ENCODE data around the gene GTPBP1. TPM values are rescaled to one million over a fixed set of nuclear protein-coding genes. Genes with fewer than 3 reads are reported as not detected.

Gene GTPBP1
- polyA plus RNA-seq, 2 donors: 12.5 to 19.4 TPM

DNA sequence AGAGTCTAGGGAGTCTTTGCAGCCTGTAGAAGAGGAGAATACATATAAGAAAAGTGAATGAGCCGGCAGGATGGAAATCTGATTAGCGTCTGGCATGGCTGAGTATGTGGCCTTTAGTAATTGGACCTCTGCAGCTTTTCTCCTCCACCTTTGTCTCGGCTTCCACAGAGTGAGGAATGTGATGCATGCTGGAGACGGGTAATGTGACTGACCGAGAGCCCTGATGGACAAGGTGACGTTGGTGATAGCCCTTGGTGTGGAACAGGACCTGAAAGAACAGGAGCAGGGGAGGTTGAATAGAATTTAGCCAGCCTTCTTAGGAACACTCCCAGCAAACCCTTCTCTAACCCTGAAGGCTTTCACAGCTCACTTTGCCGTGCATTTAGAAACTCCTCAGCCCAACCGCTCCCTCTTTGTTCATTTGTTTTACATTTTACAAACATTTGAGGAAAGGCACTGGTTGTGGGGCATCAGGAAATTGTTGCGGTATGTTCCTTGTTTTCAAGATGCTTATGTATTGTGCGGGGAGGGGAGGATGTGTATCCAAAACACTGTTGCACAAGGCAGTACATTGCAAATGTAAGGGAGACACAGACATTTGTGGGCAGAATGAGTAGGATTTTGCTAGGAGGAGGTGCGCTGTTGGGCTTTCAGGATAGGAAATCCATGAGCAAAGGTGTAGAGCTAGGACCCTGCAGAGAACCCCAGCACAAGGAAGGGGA is 6.9 kb downstream of the GTPBP1 start:
- 86 to 91% methylated on average over 11 of the region's 11 CpGs for WGBS, 2 donors
- Histone ChIP-seq H3K4me1 (ENCODE audit: control insufficient read depth in 2 of 2, insufficient read depth in 2 of 2, low read length in 1 of 2) (peaks cover 5 to 20% of the 10 kb centered on the region in 2 donors), H3K4me3 (ENCODE audit: low read depth in 1 of 2, low read length in 2 of 2) (no peak overlapping the region), H3K27me3 (ENCODE audit: control insufficient read depth in 1 of 2, insufficient read depth in 2 of 2, low read length in 2 of 2) (no peaks in the 10 kb centered on the region), H3K36me3 (ENCODE audit: control insufficient read depth in 2 of 2, insufficient read depth in 2 of 2, low read length in 1 of 2) (peaks cover 14 to 28% of the 10 kb centered on the region in 2 donors), H3K9me3 (ENCODE audit: control insufficient read depth in 2 of 2, insufficient read depth in 1 of 2, low read depth in 1 of 2, low read length in 1 of 2) (no peaks in the 10 kb centered on the region), H3K27ac (ENCODE audit: low read depth in 2 of 2, low read length in 1 of 2) (no peak overlapping the region)

DNA sequence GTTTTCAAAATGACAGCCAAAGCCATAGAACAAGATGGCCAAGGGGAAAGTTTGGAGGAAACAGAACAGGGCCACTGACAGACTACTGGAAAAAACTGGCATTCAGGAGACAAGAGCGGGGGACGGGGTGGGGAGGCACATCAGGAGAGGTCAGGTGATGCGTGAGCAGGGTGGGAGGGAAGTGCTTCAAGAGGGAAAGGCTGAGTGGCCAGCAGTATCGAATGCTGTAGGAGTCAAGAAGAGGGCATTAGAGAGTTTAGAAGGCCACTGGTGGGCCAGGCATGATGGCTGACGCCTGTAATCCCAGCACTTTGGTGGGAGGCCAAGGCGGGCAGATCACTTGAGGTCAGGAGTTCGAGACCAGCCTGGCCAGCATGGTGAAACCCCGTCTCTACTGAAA is 8.2 kb downstream of the GTPBP1 start:
- Histone ChIP-seq H3K27ac (ENCODE audit: low read depth in 2 of 2, low read length in 1 of 2) (no peak overlapping the region), H3K27me3 (ENCODE audit: control insufficient read depth in 1 of 2, insufficient read depth in 2 of 2, low read length in 2 of 2) (no peaks in the 10 kb centered on the region), H3K36me3 (ENCODE audit: control insufficient read depth in 2 of 2, insufficient read depth in 2 of 2, low read length in 1 of 2) (peaks cover 11 to 28% of the 10 kb centered on the region in 2 donors), H3K9me3 (ENCODE audit: control insufficient read depth in 2 of 2, insufficient read depth in 1 of 2, low read depth in 1 of 2, low read length in 1 of 2) (no peaks in the 10 kb centered on the region), H3K4me1 (ENCODE audit: control insufficient read depth in 2 of 2, insufficient read depth in 2 of 2, low read length in 1 of 2) (peaks cover 5 to 18% of the 10 kb centered on the region in 2 donors), H3K4me3 (ENCODE audit: low read depth in 1 of 2, low read length in 2 of 2) (no peak overlapping the region)
- 86 to 90% methylated on average over 8 of the region's 8 CpGs for WGBS, 2 donors

DNA sequence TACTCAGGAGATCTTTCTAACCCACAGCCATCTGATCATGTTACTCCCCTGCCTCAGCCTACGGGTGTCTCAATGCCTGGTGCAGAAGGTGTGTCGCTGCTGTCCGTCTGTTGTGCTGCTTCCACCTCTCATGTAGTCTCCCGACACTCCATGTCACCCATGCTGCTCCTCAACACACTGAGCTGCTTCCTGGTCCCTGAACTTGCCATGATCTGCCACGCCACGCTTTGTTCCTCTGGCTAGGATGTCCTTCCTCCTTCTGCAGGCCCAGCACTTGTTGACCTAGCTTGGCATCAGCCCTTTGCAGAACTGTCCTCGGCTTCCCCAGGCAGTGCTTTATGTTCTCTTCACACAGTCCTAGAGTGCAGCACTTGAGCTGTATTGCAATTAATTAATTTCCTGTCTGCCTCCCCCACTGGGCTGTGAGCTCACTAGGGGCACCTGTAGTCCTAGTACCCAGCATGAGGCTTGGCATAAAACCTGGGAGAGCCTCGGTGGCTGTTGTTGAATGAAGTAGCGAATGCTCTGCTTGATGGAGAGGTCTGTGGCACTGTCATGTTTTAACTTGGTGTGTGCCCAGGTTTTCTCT is 9.5 kb downstream of the GTPBP1 start:
- Histone ChIP-seq H3K4me1 (ENCODE audit: control insufficient read depth in 2 of 2, insufficient read depth in 2 of 2, low read length in 1 of 2) (peaks cover 5 to 18% of the 10 kb centered on the region in 2 donors), H3K36me3 (ENCODE audit: control insufficient read depth in 2 of 2, insufficient read depth in 2 of 2, low read length in 1 of 2) (peaks cover 11 to 28% of the 10 kb centered on the region in 2 donors), H3K27ac (ENCODE audit: low read depth in 2 of 2, low read length in 1 of 2) (peak overlapping the region in 1 of 2 donors; percentile 53), H3K4me3 (ENCODE audit: low read depth in 1 of 2, low read length in 2 of 2) (no peak overlapping the region), H3K9me3 (ENCODE audit: control insufficient read depth in 2 of 2, insufficient read depth in 1 of 2, low read depth in 1 of 2, low read length in 1 of 2) (no peaks in the 10 kb centered on the region), H3K27me3 (ENCODE audit: control insufficient read depth in 1 of 2, insufficient read depth in 2 of 2, low read length in 2 of 2) (no peaks in the 10 kb centered on the region)
- 76 to 84% methylated on average over 9 of the region's 9 CpGs for WGBS, 2 donors

DNA sequence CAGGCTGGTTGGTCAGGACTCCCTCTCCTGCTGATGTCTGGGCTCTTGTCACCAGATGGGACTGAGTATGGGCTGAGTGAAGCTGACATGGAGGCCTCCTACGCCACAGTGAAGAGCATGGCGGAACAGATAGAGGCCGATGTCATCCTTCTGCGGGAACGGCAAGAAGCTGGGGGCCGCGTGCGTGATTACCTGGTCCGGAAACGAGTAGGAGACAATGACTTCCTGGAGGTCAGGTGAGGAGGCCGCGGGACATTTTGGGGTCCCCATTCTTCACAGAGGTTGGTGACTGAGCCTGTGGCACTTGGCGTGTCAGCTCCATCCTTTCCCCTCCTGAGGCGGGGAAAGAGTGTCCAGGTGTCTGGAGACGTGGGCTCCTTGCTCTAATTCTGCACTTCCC is 10.1 kb downstream of the GTPBP1 start:
- Histone ChIP-seq H3K9me3 (ENCODE audit: control insufficient read depth in 2 of 2, insufficient read depth in 1 of 2, low read depth in 1 of 2, low read length in 1 of 2) (no peaks in the 10 kb centered on the region), H3K4me3 (ENCODE audit: low read depth in 1 of 2, low read length in 2 of 2) (no peak overlapping the region), H3K36me3 (ENCODE audit: control insufficient read depth in 2 of 2, insufficient read depth in 2 of 2, low read length in 1 of 2) (peaks cover 11 to 28% of the 10 kb centered on the region in 2 donors), H3K4me1 (ENCODE audit: control insufficient read depth in 2 of 2, insufficient read depth in 2 of 2, low read length in 1 of 2) (peaks cover 5 to 18% of the 10 kb centered on the region in 2 donors), H3K27ac (ENCODE audit: low read depth in 2 of 2, low read length in 1 of 2) (no peak overlapping the region), H3K27me3 (ENCODE audit: control insufficient read depth in 1 of 2, insufficient read depth in 2 of 2, low read length in 2 of 2) (no peaks in the 10 kb centered on the region)
- WGBS, 2 donors: 93 to 94% methylated on average over 15 of the region's 15 CpGs

DNA sequence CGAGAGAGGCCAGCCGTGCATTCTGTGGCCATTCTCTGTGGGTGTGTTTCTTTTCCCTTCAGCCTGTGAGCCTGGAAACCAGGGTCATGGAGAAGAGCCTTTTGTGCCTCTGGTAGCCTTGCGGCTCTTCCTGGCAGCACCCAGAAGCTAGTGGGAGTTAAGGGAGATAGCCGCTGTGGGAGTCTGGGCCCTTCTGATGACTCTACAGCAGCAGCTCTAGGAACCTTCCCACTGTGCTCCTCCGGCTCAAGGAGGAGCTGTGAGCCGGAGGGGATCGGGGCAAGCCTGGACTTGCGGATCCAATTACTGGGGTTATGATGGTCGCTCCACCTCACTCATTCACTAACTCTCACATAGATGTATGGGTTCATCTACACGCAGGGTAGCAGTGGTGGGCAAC is 10.5 kb downstream of the GTPBP1 start:
- Histone ChIP-seq H3K4me3 (ENCODE audit: low read depth in 1 of 2, low read length in 2 of 2) (no peak overlapping the region), H3K9me3 (ENCODE audit: control insufficient read depth in 2 of 2, insufficient read depth in 1 of 2, low read depth in 1 of 2, low read length in 1 of 2) (no peaks in the 10 kb centered on the region), H3K36me3 (ENCODE audit: control insufficient read depth in 2 of 2, insufficient read depth in 2 of 2, low read length in 1 of 2) (peaks cover 11 to 28% of the 10 kb centered on the region in 2 donors), H3K4me1 (ENCODE audit: control insufficient read depth in 2 of 2, insufficient read depth in 2 of 2, low read length in 1 of 2) (peaks cover 5 to 18% of the 10 kb centered on the region in 2 donors), H3K27ac (ENCODE audit: low read depth in 2 of 2, low read length in 1 of 2) (no peak overlapping the region), H3K27me3 (ENCODE audit: control insufficient read depth in 1 of 2, insufficient read depth in 2 of 2, low read length in 2 of 2) (no peaks in the 10 kb centered on the region)
- 86 to 92% methylated on average over 10 of the region's 10 CpGs for WGBS, 2 donors

DNA sequence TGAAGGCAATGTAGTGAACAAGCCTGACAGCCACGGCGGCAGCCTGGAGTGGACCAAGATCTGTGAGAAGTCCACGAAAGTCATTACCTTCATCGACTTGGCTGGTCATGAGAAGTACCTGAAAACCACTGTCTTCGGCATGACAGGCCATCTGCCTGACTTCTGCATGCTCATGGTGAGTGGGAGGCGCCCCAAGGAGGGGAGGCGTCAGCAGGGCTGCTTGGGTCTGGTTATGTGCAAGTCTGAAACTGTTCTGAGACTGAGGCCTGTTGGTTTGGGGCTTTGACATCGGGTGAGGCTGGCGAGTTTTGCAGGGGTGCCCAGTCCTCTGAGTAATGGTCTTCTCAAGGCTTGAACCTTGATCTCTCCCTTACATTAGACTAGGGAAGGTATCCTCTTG is 11.1 kb downstream of the GTPBP1 start:
- no peaks in the 10 kb centered on the region for H3K9me3 ChIP-seq (ENCODE audit: control insufficient read depth in 2 of 2, insufficient read depth in 1 of 2, low read depth in 1 of 2, low read length in 1 of 2)
- H3K4me1 ChIP-seq (ENCODE audit: control insufficient read depth in 2 of 2, insufficient read depth in 2 of 2, low read length in 1 of 2): peaks cover 5 to 18% of the 10 kb centered on the region in 2 donors
- 75 to 79% methylated on average over 9 of the region's 9 CpGs for WGBS, 2 donors
- no peak overlapping the region for H3K27ac ChIP-seq (ENCODE audit: low read depth in 2 of 2, low read length in 1 of 2)
- peaks cover 11 to 31% of the 10 kb centered on the region in 2 donors for H3K36me3 ChIP-seq (ENCODE audit: control insufficient read depth in 2 of 2, insufficient read depth in 2 of 2, low read length in 1 of 2)
- no peak overlapping the region for H3K4me3 ChIP-seq (ENCODE audit: low read depth in 1 of 2, low read length in 2 of 2)
- no peaks in the 10 kb centered on the region for H3K27me3 ChIP-seq (ENCODE audit: control insufficient read depth in 1 of 2, insufficient read depth in 2 of 2, low read length in 2 of 2)

DNA sequence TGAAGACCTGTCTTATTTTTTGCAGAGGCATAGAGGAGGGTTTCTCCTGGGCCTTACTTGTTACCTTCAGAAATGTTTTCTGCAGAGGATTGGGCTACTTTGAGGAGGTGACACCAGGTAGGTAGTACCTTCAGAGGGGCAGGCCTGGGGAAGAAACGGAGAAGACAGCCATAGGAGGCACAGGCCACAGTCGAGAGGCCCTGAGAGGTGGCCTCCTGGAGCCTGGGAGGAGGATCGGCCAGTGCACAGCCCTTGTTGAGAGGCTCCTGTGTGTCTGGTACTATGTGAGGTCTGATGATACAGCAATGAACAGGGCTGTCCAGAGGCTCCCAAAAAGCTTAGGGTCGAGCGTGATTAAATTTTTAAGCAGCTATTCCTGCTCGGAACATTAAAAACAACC is 11.5 kb downstream of the GTPBP1 start:
- Histone ChIP-seq H3K4me3 (ENCODE audit: low read depth in 1 of 2, low read length in 2 of 2) (no peak overlapping the region), H3K9me3 (ENCODE audit: control insufficient read depth in 2 of 2, insufficient read depth in 1 of 2, low read depth in 1 of 2, low read length in 1 of 2) (no peaks in the 10 kb centered on the region), H3K36me3 (ENCODE audit: control insufficient read depth in 2 of 2, insufficient read depth in 2 of 2, low read length in 1 of 2) (peaks cover 11 to 31% of the 10 kb centered on the region in 2 donors), H3K4me1 (ENCODE audit: control insufficient read depth in 2 of 2, insufficient read depth in 2 of 2, low read length in 1 of 2) (peaks cover 5 to 18% of the 10 kb centered on the region in 2 donors), H3K27ac (ENCODE audit: low read depth in 2 of 2, low read length in 1 of 2) (no peak overlapping the region), H3K27me3 (ENCODE audit: control insufficient read depth in 1 of 2, insufficient read depth in 2 of 2, low read length in 2 of 2) (no peaks in the 10 kb centered on the region)
- WGBS, 2 donors: 88 to 93% methylated on average over 6 of the region's 6 CpGs

DNA sequence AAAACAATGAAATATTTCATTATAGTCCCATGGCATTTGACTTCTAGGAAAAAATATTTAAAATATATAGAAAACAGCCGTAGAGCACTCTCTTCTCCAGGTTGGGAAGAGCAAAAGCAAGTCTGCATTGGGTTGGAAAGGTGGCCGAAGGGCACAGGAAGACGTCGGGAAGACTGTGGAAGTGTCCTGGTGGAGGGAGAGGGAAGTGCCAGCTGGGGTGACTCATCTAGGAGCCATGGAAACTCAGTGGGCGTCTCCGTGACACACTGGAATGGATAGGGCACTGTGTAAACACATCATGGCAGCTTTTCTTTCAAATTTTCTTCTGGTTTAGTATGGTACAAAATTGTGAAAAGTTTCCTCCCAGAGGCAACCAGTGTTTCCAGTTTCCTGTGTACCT is 12.7 kb downstream of the GTPBP1 start:
- Histone ChIP-seq H3K27ac (ENCODE audit: low read depth in 2 of 2, low read length in 1 of 2) (peak overlapping the region in 1 of 2 donors; percentile 59), H3K9me3 (ENCODE audit: control insufficient read depth in 2 of 2, insufficient read depth in 1 of 2, low read depth in 1 of 2, low read length in 1 of 2) (no peaks in the 10 kb centered on the region), H3K36me3 (ENCODE audit: control insufficient read depth in 2 of 2, insufficient read depth in 2 of 2, low read length in 1 of 2) (peaks cover 17 to 26% of the 10 kb centered on the region in 2 donors), H3K4me1 (ENCODE audit: control insufficient read depth in 2 of 2, insufficient read depth in 2 of 2, low read length in 1 of 2) (peaks cover 5 to 13% of the 10 kb centered on the region in 2 donors), H3K4me3 (ENCODE audit: low read depth in 1 of 2, low read length in 2 of 2) (no peak overlapping the region), H3K27me3 (ENCODE audit: control insufficient read depth in 1 of 2, insufficient read depth in 2 of 2, low read length in 2 of 2) (no peaks in the 10 kb centered on the region)
- 20 to 26% methylated on average over 6 of the region's 6 CpGs for WGBS, 2 donors

DNA sequence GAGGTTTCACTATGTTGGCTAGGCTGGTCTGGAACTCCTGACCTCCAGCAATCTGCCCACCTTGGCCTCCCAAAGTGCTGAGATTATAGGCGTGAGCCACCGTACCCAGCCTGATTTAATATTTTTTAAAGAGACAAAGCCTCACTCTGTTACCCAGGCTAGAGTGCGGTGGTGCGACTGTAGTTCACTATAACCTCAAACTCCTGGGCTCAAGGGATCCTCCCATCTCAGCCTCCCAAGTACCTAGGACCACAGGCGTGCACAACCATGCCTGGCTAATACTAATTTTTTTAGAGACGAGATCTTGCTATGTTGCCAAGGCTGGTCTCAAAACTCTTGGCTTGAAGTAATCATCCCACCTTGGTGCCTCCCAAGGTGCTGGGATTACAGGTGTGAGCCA is 13.5 kb downstream of the GTPBP1 start:
- Histone ChIP-seq H3K4me3 (ENCODE audit: low read depth in 1 of 2, low read length in 2 of 2) (no peak overlapping the region), H3K9me3 (ENCODE audit: control insufficient read depth in 2 of 2, insufficient read depth in 1 of 2, low read depth in 1 of 2, low read length in 1 of 2) (no peaks in the 10 kb centered on the region), H3K4me1 (ENCODE audit: control insufficient read depth in 2 of 2, insufficient read depth in 2 of 2, low read length in 1 of 2) (peaks cover 5 to 13% of the 10 kb centered on the region in 2 donors), H3K27me3 (ENCODE audit: control insufficient read depth in 1 of 2, insufficient read depth in 2 of 2, low read length in 2 of 2) (no peaks in the 10 kb centered on the region), H3K27ac (ENCODE audit: low read depth in 2 of 2, low read length in 1 of 2) (peak overlapping the region in 1 of 2 donors; percentile 6), H3K36me3 (ENCODE audit: control insufficient read depth in 2 of 2, insufficient read depth in 2 of 2, low read length in 1 of 2) (peaks cover 19 to 31% of the 10 kb centered on the region in 2 donors)
- WGBS, 2 donors: 88 to 90% methylated on average over 6 of the region's 6 CpGs
